ENCODE results near the gene DPP10.
"Not testable (repeated sequence)": the region's sequence is repeated elsewhere in the genome, so short reads cannot be mapped to it uniquely, and the experiment has no call there.

The DPP10 gene

GRCh38 chr2:114962532-114962931, 520.1 kb downstream of the DPP10 start:
- DNase-seq (ENCODE audit: low read depth): no peak

GRCh38 chr2:114968748-114969400, 526.4 kb downstream of the DPP10 start:
- DNase-seq (ENCODE audit: low read depth): no peak

- not testable (repeated sequence) for DNase-seq (ENCODE audit: low read depth)
Observed at GRCh38 chr2:115004321-115004720, 561.9 kb downstream of the DPP10 start.

GRCh38 chr2:115011721-115012120, 569.3 kb downstream of the DPP10 start:
- no peak for DNase-seq (ENCODE audit: low read depth)

GRCh38 chr2:115022013-115022412, 579.6 kb downstream of the DPP10 start:
- DNase-seq (ENCODE audit: low read depth): not testable (repeated sequence)

GRCh38 chr2:115034801-115035200, 592.4 kb downstream of the DPP10 start:
- DNase-seq (ENCODE audit: low read depth): no peak

GRCh38 chr2:115036818-115037217, 594.4 kb downstream of the DPP10 start:
- DNase-seq (ENCODE audit: low read depth): no peak

- no peak for DNase-seq (ENCODE audit: low read depth)
Observed at GRCh38 chr2:115057473-115057872, 615.0 kb downstream of the DPP10 start.

- DNase-seq (ENCODE audit: low read depth): no peak
Observed at GRCh38 chr2:115070002-115070401, 627.6 kb downstream of the DPP10 start.

- DNase-seq (ENCODE audit: low read depth): no peak
Observed at GRCh38 chr2:115071534-115071933, 629.1 kb downstream of the DPP10 start.

GRCh38 chr2:115075800-115076199, 633.4 kb downstream of the DPP10 start:
- DNase-seq (ENCODE audit: low read depth): no peak

- DNase-seq (ENCODE audit: low read depth): no peak
Observed at GRCh38 chr2:115077626-115078025, 635.2 kb downstream of the DPP10 start.

- DNase-seq (ENCODE audit: low read depth): no peak
Observed at GRCh38 chr2:115083225-115083624, 640.8 kb downstream of the DPP10 start.

GRCh38 chr2:115083711-115084110, 641.3 kb downstream of the DPP10 start:
- no peak for DNase-seq (ENCODE audit: low read depth)

- no peak for DNase-seq (ENCODE audit: low read depth)
Observed at GRCh38 chr2:115084446-115084845, 642.0 kb downstream of the DPP10 start.

GRCh38 chr2:115086051-115086620, 643.7 kb downstream of the DPP10 start:
- DNase-seq (ENCODE audit: low read depth): not testable (repeated sequence)

- DNase-seq (ENCODE audit: low read depth): no peak
Observed at GRCh38 chr2:115094441-115094840, 652.0 kb downstream of the DPP10 start.

- no peak for DNase-seq (ENCODE audit: low read depth)
Observed at GRCh38 chr2:115105966-115106365, 663.5 kb downstream of the DPP10 start.

- DNase-seq (ENCODE audit: low read depth): no peak
Observed at GRCh38 chr2:115115135-115115534, 672.7 kb downstream of the DPP10 start.

- no peak for DNase-seq (ENCODE audit: low read depth)
Observed at GRCh38 chr2:115118306-115118705, 675.9 kb downstream of the DPP10 start.

- DNase-seq (ENCODE audit: low read depth): no peak
Observed at GRCh38 chr2:115119086-115119485, 676.6 kb downstream of the DPP10 start.

- no peak for DNase-seq (ENCODE audit: low read depth)
Observed at GRCh38 chr2:115122701-115123100, 680.3 kb downstream of the DPP10 start.

- DNase-seq (ENCODE audit: low read depth): no peak
Observed at GRCh38 chr2:115124817-115125216, 682.4 kb downstream of the DPP10 start.

GRCh38 chr2:115129536-115129935, 687.1 kb downstream of the DPP10 start:
- DNase-seq (ENCODE audit: low read depth): no peak
